ENCODE results near the gene AP2A2.

- TF ChIP-seq, protein P1, sequence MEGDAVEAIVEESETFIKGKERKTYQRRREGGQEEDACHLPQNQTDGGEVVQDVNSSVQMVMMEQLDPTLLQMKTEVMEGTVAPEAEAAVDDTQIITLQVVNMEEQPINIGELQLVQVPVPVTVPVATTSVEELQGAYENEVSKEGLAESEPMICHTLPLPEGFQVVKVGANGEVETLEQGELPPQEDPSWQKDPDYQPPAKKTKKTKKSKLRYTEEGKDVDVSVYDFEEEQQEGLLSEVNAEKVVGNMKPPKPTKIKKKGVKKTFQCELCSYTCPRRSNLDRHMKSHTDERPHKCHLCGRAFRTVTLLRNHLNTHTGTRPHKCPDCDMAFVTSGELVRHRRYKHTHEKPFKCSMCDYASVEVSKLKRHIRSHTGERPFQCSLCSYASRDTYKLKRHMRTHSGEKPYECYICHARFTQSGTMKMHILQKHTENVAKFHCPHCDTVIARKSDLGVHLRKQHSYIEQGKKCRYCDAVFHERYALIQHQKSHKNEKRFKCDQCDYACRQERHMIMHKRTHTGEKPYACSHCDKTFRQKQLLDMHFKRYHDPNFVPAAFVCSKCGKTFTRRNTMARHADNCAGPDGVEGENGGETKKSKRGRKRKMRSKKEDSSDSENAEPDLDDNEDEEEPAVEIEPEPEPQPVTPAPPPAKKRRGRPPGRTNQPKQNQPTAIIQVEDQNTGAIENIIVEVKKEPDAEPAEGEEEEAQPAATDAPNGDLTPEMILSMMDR (IDR thresholded peaks at IDR 0.05), result no peak
- no peak for TF ChIP-seq POLR2A (IDR thresholded peaks at IDR 0.05; ENCODE audit: low read depth)
- TF ChIP-seq EP300 (IDR thresholded peaks at IDR 0.05), result no peak
Measured at GRCh38 chr11:1018091-1018490, 92.4 kb downstream of the AP2A2 start.
